HG02938 (cell line): ENCODE measurements around the gene EIF4A2.

ENCODE experiments used
- ATAC-seq: cut with Tn5 transposase; IDR thresholded peaks from one replicate; pipeline ENCODE4 v1.9.1; 2021; ENCODE audit warnings: mild to moderate bottlenecking, moderate library complexity; ENCODE audit not compliant: unreplicated experiment

The EIF4A2 gene

DNA sequence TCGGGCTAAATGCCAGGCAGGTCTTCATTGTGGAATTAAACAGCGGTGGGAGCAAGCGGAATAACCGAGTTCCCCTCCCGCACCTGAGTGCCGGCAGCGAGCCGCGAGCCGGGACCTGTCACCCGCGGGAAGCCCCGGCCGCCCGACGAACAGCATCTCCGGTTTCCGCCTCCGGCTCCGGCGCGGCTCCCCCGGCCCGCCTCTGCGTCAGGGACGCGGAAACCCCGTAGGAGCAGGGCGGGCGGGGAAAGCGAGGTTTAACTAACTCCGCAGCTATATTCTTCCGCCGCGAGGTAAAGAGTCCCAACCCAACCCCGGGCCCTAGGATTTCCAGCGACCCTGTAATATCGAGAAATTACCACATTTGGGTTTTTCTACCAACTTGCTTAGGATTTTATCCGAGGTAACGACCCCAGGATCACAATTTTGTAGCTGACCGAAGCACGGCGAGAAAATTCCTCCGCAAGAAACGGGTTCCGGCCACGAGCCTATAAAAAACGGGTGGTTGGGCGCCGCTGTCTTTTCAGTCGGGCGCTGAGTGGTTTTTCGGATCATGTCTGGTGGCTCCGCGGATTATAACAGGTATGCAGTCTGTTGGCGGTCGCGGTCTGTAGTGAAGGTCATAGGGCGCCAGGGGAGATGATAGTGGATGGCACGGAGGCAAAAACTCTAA lies at the start of gene EIF4A2:
TSS of gene EIF4A2 (plus strand) at position 520 of the 673 bp plus-strand sequence. CDS start at position 554, 34 bp downstream.
- ATAC-seq: peak; percentile 69

- ATAC-seq: no peak
Observed at GRCh38 chr3:186742618-186743380, 40.6 kb upstream of the EIF4A2 start.

GRCh38 chr3:186743666-186744065 lies 39.7 kb upstream of the EIF4A2 start:
- no peak for ATAC-seq

- no peak for ATAC-seq
Observed at GRCh38 chr3:186746008-186746407, 37.4 kb upstream of the EIF4A2 start.

GRCh38 chr3:186750316-186750715 lies 33.1 kb upstream of the EIF4A2 start:
- ATAC-seq: no peak

GRCh38 chr3:186751480-186751879 lies 31.9 kb upstream of the EIF4A2 start:
- no peak for ATAC-seq

- ATAC-seq: no peak
Observed at GRCh38 chr3:186754006-186754405, 29.4 kb upstream of the EIF4A2 start.

DNA sequence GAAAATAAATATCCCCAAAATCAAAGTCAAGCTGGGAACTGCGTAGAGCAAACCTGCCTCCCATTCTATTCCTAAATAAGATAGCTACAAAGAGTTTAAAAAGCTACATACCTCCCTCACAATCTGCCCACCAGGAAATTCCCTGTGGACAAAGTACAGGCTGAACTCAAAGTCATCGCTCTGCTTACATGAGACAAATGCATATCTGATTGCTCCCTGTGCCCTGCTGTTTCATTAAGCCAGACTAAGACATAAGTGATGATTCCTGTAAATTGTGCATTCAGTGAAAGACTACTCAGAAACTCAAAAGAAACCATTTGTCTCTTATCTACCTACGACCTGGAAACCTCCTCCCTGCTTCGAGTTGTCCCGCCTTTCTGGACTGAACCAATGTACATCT lies 28.5 kb upstream of the EIF4A2 start:
- no peak for ATAC-seq

GRCh38 chr3:186757214-186757613 lies 26.2 kb upstream of the EIF4A2 start:
- ATAC-seq: no peak

GRCh38 chr3:186757686-186758220 lies 25.6 kb upstream of the EIF4A2 start:
- ATAC-seq: no peak

- ATAC-seq: no peak
Observed at GRCh38 chr3:186759231-186759930, 24.0 kb upstream of the EIF4A2 start.

- no peak for ATAC-seq
Observed at GRCh38 chr3:186760141-186760833, 23.1 kb upstream of the EIF4A2 start.

GRCh38 chr3:186760897-186761447 lies 22.4 kb upstream of the EIF4A2 start:
- no peak for ATAC-seq

DNA sequence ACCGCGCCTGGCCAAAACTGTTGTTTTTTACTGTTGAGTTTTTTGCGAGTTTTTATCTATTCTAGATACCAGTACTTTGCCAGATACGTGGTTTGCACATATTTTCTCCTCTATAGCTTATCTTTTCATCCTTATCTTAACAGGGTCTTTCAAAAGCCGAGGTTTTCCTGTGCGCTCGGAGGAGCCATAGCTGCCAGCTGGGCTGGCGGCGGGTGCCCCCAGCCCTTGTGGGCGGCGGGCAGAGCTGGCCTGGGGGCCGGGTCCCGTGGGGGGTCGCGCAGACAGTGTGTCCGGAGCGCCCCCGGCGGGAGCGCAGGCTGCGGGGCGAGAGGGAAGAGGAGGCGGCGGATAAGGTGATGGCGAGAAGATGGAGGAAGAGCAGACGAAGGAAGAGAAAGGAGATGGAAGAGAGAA lies 11.1 kb upstream of the EIF4A2 start:
- ATAC-seq: peak; percentile 17

- peak; percentile 86 for ATAC-seq
Observed at GRCh38 chr3:186772701-186773417, 10.5 kb upstream of the EIF4A2 start.

DNA sequence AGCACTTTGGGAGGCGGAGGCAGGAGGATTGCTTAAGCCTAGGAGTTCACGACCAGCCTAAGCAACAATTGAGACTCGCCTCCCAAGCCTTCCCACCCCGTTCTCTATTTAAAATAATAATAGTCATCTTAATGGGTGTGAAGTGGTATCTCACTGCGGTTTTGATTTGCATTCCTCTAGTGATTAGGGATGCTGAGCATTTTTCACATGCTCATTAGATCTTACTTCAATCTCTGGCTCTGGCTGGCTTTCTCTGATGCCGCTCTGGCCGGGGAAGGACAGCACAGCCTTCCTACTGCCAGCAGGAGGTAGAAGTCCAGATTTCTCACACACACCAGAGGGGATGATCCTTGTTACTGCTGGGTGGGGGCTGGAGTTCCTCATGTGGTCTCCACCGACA lies 7.4 kb upstream of the EIF4A2 start:
- ATAC-seq: no peak

DNA sequence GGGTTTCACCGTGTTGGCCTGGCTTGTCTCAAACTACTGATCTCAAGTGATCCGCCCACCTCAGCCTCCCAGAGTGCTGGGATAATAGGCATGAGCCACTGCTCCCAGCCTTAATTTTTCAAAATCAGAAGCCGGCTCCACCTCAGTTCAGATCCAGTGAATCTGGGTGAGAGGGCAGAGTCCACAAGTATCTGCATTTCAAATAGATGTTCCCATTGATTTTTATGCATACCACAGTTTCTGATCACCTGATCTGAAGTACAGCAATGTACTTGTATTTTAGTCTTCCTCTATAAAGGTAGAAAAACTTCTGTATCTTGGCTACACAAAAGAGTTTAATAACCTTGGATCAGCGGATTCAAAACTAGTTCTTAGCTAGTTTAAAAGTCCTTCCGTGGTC lies 4.2 kb upstream of the EIF4A2 start:
- no peak for ATAC-seq

- no peak for ATAC-seq
Observed at GRCh38 chr3:186782542-186783057, 777 bp upstream of the EIF4A2 start.

DNA sequence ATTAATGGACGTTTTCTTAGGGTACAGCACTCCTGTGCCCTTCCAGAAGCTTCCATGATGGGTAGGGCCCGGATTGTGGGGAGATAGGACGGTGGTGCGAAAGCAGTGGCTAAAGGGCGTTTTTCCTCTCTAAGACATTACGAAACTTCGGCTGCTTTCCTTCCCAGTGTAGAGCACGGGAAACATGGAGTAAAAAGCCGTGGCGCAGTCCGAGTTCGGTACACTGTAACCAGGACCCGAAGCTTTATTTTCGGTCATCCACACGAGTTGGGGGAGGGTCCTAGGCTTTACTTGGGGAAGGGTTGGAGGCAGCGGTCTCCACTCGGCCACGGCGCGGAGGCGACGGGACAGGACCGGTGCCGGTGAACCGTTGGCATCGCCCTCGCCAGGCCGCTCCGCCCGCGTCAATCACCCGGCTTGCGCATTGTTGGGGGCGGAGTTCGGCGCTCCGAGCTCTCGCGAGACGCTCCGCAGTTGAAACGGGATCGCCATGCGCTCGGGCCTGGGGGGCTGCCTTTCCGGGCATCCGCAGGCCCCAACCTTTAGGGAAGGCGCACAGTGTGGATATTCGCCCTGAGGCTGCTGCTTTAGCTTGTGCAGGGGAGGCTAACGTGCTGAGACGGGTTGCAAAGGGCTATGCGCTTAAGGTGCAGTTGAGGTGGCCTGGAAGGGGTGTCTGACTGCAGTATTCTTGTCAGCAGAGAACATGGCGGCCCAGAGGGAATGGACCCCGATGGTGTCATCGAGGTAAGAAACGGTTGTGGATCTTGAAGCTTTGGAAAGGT lies 546 bp downstream of the EIF4A2 start:
- peak; percentile 45 for ATAC-seq
